Measurements from ENCODE around the gene SP5. TPM values are rescaled to one million over a fixed set of nuclear protein-coding genes. Genes with fewer than 3 reads are reported as not detected.
"Not testable (repeated sequence)": the region's sequence is repeated elsewhere in the genome, so short reads cannot be mapped to it uniquely, and the experiment has no call there.

Gene SP5
- total and polyA plus RNA-seq, 9 donors, result 0.20 to 2.9 (median 0.79) TPM; not detected in 1

DNA sequence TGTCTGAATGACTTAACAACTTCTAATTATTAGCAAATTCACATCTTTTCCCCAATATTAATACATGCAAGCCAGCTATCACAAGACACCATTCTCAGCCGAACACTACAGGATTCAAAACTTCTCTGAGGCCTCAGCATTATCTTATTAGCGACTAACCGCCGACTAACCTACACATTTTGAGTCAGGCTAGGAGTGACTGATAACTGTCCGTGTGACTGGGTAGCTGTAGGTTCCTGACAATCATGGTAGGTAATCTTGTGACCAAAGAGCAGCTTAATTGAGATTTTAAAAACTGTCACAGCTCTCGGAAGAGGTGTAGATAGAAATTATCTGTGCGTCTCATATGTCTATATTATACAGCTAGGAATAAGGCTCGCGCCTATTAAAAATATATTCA, 44.1 kb upstream of the SP5 start:
- Histone ChIP-seq H3K4me3 (no peak overlapping the region), H3K27me3 (no peaks in the 10 kb centered on the region), H3K9me3 (no peaks in the 10 kb centered on the region), H3K36me3 (no peaks in the 10 kb centered on the region), H3K27ac (no peak overlapping the region), H3K4me1 (ENCODE audit: insufficient read depth) (no peaks in the 10 kb centered on the region)
- TF ChIP-seq, protein P1, sequence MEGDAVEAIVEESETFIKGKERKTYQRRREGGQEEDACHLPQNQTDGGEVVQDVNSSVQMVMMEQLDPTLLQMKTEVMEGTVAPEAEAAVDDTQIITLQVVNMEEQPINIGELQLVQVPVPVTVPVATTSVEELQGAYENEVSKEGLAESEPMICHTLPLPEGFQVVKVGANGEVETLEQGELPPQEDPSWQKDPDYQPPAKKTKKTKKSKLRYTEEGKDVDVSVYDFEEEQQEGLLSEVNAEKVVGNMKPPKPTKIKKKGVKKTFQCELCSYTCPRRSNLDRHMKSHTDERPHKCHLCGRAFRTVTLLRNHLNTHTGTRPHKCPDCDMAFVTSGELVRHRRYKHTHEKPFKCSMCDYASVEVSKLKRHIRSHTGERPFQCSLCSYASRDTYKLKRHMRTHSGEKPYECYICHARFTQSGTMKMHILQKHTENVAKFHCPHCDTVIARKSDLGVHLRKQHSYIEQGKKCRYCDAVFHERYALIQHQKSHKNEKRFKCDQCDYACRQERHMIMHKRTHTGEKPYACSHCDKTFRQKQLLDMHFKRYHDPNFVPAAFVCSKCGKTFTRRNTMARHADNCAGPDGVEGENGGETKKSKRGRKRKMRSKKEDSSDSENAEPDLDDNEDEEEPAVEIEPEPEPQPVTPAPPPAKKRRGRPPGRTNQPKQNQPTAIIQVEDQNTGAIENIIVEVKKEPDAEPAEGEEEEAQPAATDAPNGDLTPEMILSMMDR (IDR thresholded peaks at IDR 0.05), result no peak
- TF ChIP-seq POLR2A (IDR thresholded peaks at IDR 0.05) (no peak), EP300 (IDR thresholded peaks at IDR 0.05) (no peak)
- 85 to 90% (median 89%) methylated on average over 9 of the region's 9 CpGs for WGBS, 3 donors
- no peak for DNase-seq
- intact Hi-C loops (cut with DNase I), result no loop called here

- intact Hi-C loops (cut with DNase I); H3K4me3 ChIP-seq; H3K4me1 ChIP-seq (ENCODE audit: insufficient read depth); DNase-seq; H3K36me3 ChIP-seq; H3K9me3 ChIP-seq; H3K27me3 ChIP-seq; H3K27ac ChIP-seq: not testable (repeated sequence)
These were observed 40.9 kb upstream of the SP5 start for GRCh38 chr2:170674282-170674681.

- DNase-seq, result no peak
- no peaks in the 10 kb centered on the region for H3K9me3 ChIP-seq
- TF ChIP-seq, protein P1 (IDR thresholded peaks at IDR 0.05), result no peak
- no peak for TF ChIP-seq EP300 (IDR thresholded peaks at IDR 0.05)
- TF ChIP-seq POLR2A (IDR thresholded peaks at IDR 0.05), result no peak
- intact Hi-C loops (cut with DNase I), result no loop called here
- no peaks in the 10 kb centered on the region for H3K36me3 ChIP-seq
- WGBS, 3 donors, result 70 to 82% (median 71%) methylated on average over 6 of the region's 6 CpGs
- no peaks in the 10 kb centered on the region for H3K27me3 ChIP-seq
- no peaks in the 10 kb centered on the region for H3K4me1 ChIP-seq (ENCODE audit: insufficient read depth)
- H3K4me3 ChIP-seq, result no peak overlapping the region
- no peak overlapping the region for H3K27ac ChIP-seq
These were observed 39.4 kb upstream of the SP5 start for GRCh38 chr2:170675701-170676100.

DNA sequence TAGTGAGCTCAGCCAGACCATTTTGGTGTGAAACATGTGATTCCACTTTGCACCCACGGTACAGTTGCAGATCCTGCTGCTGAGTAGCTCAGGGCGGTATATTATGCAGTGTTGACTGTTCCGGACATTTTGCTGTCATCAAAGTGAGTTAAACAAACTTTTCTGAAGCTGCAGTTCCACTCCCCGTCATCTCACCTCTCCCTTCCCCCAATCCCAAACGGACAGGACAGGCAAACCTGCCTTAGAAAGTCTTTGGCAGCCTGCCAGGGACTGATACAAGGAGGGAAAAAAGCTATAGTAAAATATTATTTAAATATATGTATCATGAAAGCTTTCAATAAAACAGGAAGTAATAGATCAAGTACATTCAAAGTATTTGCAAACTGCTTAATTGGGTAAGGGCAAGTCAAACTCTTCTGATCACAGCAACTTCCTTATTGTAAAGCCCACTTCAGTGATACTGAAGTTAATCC, 35.5 kb upstream of the SP5 start:
- H3K27me3 ChIP-seq, result no peaks in the 10 kb centered on the region
- no peak for TF ChIP-seq POLR2A (IDR thresholded peaks at IDR 0.05)
- DNase-seq, result no peak
- 51 to 71% (median 61%) methylated on average over 5 of the region's 5 CpGs for WGBS, 3 donors
- H3K4me3 ChIP-seq, result no peak overlapping the region
- no peaks in the 10 kb centered on the region for H3K4me1 ChIP-seq (ENCODE audit: insufficient read depth)
- no peaks in the 10 kb centered on the region for H3K9me3 ChIP-seq
- H3K36me3 ChIP-seq, result no peaks in the 10 kb centered on the region
- no peak overlapping the region for H3K27ac ChIP-seq
- intact Hi-C loops (cut with DNase I), result no loop called here

GRCh38 chr2:170680172-170680941, 34.8 kb upstream of the SP5 start:
- no peak overlapping the region for H3K4me3 ChIP-seq
- H3K36me3 ChIP-seq, result no peaks in the 10 kb centered on the region
- WGBS, 3 donors, result 51 to 60% (median 54%) methylated on average over 2 of the region's 2 CpGs
- H3K4me1 ChIP-seq (ENCODE audit: insufficient read depth), result no peaks in the 10 kb centered on the region
- intact Hi-C loops (cut with DNase I), result no loop called here
- H3K27me3 ChIP-seq, result no peaks in the 10 kb centered on the region
- no peaks in the 10 kb centered on the region for H3K9me3 ChIP-seq
- TF ChIP-seq POLR2A (IDR thresholded peaks at IDR 0.05), result no peak
- TF ChIP-seq, protein P1 (IDR thresholded peaks at IDR 0.05), result no peak
- no peak for TF ChIP-seq EP300 (IDR thresholded peaks at IDR 0.05)
- DNase-seq, result no peak
- H3K27ac ChIP-seq, result no peak overlapping the region
